Measurements from ENCODE around the gene GTF2IRD1.

DNA sequence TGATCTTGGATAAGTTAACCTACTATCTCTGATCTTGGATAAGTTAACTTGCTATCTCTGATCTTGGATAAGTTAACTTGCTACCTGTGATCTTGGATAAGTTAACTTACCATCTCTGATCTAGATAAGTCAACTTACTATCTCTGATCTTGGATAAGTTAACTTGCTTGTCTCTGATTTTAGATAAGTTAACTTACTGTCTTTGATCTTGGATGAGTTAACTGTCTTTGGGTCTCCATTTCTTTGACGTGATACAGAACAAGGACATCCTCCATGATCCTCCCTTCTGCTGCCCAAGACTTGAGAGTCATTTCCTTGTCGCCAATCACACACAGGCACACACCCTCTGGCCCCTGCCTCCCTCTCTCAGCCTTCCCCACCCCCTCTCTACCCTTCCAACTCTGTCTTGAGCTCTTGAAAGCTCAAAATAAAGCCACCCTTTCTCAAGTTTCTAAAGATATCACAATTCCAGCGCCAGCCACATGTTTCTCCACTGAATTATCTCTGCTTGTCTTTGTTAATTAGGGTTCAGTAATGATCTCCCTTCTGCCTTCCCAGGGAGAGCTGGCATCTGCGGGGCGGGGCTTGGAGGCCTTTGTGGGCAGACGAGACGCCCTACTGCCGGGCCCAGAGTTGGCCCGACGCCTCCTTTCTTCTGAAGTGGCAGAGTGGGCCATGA lies 118.7 kb downstream of the GTF2IRD1 start:
- TF ChIP-seq, protein P1, sequence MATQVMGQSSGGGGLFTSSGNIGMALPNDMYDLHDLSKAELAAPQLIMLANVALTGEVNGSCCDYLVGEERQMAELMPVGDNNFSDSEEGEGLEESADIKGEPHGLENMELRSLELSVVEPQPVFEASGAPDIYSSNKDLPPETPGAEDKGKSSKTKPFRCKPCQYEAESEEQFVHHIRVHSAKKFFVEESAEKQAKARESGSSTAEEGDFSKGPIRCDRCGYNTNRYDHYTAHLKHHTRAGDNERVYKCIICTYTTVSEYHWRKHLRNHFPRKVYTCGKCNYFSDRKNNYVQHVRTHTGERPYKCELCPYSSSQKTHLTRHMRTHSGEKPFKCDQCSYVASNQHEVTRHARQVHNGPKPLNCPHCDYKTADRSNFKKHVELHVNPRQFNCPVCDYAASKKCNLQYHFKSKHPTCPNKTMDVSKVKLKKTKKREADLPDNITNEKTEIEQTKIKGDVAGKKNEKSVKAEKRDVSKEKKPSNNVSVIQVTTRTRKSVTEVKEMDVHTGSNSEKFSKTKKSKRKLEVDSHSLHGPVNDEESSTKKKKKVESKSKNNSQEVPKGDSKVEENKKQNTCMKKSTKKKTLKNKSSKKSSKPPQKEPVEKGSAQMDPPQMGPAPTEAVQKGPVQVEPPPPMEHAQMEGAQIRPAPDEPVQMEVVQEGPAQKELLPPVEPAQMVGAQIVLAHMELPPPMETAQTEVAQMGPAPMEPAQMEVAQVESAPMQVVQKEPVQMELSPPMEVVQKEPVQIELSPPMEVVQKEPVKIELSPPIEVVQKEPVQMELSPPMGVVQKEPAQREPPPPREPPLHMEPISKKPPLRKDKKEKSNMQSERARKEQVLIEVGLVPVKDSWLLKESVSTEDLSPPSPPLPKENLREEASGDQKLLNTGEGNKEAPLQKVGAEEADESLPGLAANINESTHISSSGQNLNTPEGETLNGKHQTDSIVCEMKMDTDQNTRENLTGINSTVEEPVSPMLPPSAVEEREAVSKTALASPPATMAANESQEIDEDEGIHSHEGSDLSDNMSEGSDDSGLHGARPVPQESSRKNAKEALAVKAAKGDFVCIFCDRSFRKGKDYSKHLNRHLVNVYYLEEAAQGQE (IDR thresholded peaks at IDR 0.05; ENCODE audit: insufficient read depth in 1 of 2, low read depth in 2 of 2, low read length in 1 of 2): no peak
- TF ChIP-seq, protein P2, sequence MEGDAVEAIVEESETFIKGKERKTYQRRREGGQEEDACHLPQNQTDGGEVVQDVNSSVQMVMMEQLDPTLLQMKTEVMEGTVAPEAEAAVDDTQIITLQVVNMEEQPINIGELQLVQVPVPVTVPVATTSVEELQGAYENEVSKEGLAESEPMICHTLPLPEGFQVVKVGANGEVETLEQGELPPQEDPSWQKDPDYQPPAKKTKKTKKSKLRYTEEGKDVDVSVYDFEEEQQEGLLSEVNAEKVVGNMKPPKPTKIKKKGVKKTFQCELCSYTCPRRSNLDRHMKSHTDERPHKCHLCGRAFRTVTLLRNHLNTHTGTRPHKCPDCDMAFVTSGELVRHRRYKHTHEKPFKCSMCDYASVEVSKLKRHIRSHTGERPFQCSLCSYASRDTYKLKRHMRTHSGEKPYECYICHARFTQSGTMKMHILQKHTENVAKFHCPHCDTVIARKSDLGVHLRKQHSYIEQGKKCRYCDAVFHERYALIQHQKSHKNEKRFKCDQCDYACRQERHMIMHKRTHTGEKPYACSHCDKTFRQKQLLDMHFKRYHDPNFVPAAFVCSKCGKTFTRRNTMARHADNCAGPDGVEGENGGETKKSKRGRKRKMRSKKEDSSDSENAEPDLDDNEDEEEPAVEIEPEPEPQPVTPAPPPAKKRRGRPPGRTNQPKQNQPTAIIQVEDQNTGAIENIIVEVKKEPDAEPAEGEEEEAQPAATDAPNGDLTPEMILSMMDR (IDR thresholded peaks at IDR 0.05): no peak
- 0 out of 2 replicates have a peak, but pooled peaks have one; percentile 40 for TF ChIP-seq TCF7L2 (IDR thresholded peaks at IDR 0.05; ENCODE audit: low read depth, low read length)
